OCI-LY7 (cell line): ENCODE measurements around the gene UBE2H. TPM values are rescaled to one million over a fixed set of nuclear protein-coding genes. Genes with fewer than 3 reads are reported as not detected.

Experiments used
- BruUV-seq: library from RNA; stranded (reverse); fragments of 400-500 nt; replicated peaks from 2 replicates; lab custom pipeline; 2021; lab: Mats Ljungman, UMichigan
- CTCF ChIA-PET: fragments of 300-600 bp; sonication (Branson Sonifier 250); formaldehyde crosslinking; loops from one replicate; lab custom pipeline; 2022; ENCODE audit warnings: antibody characterized with exemption; ENCODE audit not compliant: unreplicated experiment; lab: Charles Lee
- POLR2A ChIA-PET: fragments of 300-600 bp; sonication (Branson Sonifier 250); formaldehyde crosslinking; loops from one replicate; lab custom pipeline; 2022; ENCODE audit warnings: antibody characterized with exemption; lab: Charles Lee
- DNase-seq: peaks from one replicate; pipeline ENCODE4 v3.0.0-alpha.2; 2015; ENCODE audit warnings: low spot score
- H2AFZ ChIP-seq: fragments of 200-600 bp; sonication (generic), shearing (Covaris generic); 2 replicates; pipeline ENCODE4 v1.6.1; 2014; ENCODE audit warnings: mild to moderate bottlenecking, antibody characterized with exemption, low read length, moderate library complexity
- H3K27ac ChIP-seq: fragments of 200-600 bp; sonication (generic); 2 replicates; pipeline ENCODE4 v1.5.1; 2014; ENCODE audit warnings: mixed run types, low read depth, mild to moderate bottlenecking, moderate library complexity, low read length, inconsistent platforms; ENCODE audit not compliant: poor library complexity, severe bottlenecking
- H3K36me3 ChIP-seq: fragments of 200-600 bp; sonication (generic); 2 replicates; pipeline ENCODE4 v1.6.1; 2014; ENCODE audit warnings: mild to moderate bottlenecking, antibody characterized with exemption, low read length, moderate library complexity, mixed read lengths; ENCODE audit not compliant: insufficient read depth
- H3K4me1 ChIP-seq: fragments of 200-600 bp; sonication (generic); 2 replicates; pipeline ENCODE4 v1.5.1; 2014; ENCODE audit warnings: mild to moderate bottlenecking, low read length; ENCODE audit not compliant: insufficient read depth, poor library complexity, severe bottlenecking
- H3K4me2 ChIP-seq: fragments of 200-600 bp; sonication (generic); 2 replicates; pipeline ENCODE4 v1.6.1; 2014; ENCODE audit warnings: mild to moderate bottlenecking, low read length
- H3K4me3 ChIP-seq: fragments of 200-600 bp; sonication (generic); 2 replicates; pipeline ENCODE4 v1.5.1; 2014; ENCODE audit warnings: mild to moderate bottlenecking, low read depth, low read length; ENCODE audit not compliant: poor library complexity, severe bottlenecking
- H3K79me2 ChIP-seq: fragments of 200-600 bp; sonication (generic); 2 replicates; pipeline ENCODE4 v1.6.1; 2016; ENCODE audit warnings: low read depth, mild to moderate bottlenecking, low read length, moderate library complexity, mixed read lengths; ENCODE audit not compliant: insufficient read depth
- H3K9me2 ChIP-seq: fragments of 200-600 bp; sonication (generic); 2 replicates; pipeline ENCODE4 v1.6.1; 2016; ENCODE audit warnings: mild to moderate bottlenecking, low read length, mixed read lengths; ENCODE audit not compliant: insufficient read depth
- H3K9me3 ChIP-seq: fragments of 200-600 bp; sonication (generic); 2 replicates; pipeline ENCODE4 v1.6.1; 2014; ENCODE audit warnings: mild to moderate bottlenecking, mixed run types, low read length, mixed read lengths
- H4K20me1 ChIP-seq: fragments of 200-600 bp; sonication (generic); 2 replicates; pipeline ENCODE4 v1.6.1; 2014; ENCODE audit warnings: mild to moderate bottlenecking, antibody characterized with exemption, low read length, moderate library complexity, mixed read lengths; ENCODE audit not compliant: insufficient read depth
- EZH2phosphoT487 ChIP-seq: fragments of 200-600 bp; sonication (generic); IDR thresholded peaks from 2 replicates; pipeline ENCODE4 v1.6.1; 2018; ENCODE audit warnings: low read depth, borderline replicate concordance, mild to moderate bottlenecking, mixed run types, antibody characterized with exemption, low read length, moderate library complexity, mixed read lengths
- intact Hi-C: fragments of 100-400 bp; cut with micrococcal nuclease; formaldehyde crosslinking; loops from one replicate; pipeline ENCODE4 v1.10.0; 2022; ENCODE audit not compliant: unreplicated experiment
- total RNA-seq, 2 experiments: library from RNA; depleted of rRNA in 1 of 2; stranded (reverse); fragments of >200 nt in 1 of 2; shearing (Covaris generic) in 1 of 2; gene quantifications; 2 replicates each; pipeline ENCODE4 v1.2.3, GENCODE V29; 2014 to 2022
- TF ChIP-seq, protein P1 (sequence below): fragments of 200-600 bp; sonication (generic); conservative IDR thresholded peaks from 2 replicates; pipeline ENCODE4 v1.5.1; 2014; ENCODE audit warnings: mild to moderate bottlenecking, antibody characterized with exemption, low read length, moderate library complexity, mixed read lengths

UBE2H gene
- total RNA-seq, 2 experiments from 2014 or later: 12.7 to 35.3 TPM

DNA sequence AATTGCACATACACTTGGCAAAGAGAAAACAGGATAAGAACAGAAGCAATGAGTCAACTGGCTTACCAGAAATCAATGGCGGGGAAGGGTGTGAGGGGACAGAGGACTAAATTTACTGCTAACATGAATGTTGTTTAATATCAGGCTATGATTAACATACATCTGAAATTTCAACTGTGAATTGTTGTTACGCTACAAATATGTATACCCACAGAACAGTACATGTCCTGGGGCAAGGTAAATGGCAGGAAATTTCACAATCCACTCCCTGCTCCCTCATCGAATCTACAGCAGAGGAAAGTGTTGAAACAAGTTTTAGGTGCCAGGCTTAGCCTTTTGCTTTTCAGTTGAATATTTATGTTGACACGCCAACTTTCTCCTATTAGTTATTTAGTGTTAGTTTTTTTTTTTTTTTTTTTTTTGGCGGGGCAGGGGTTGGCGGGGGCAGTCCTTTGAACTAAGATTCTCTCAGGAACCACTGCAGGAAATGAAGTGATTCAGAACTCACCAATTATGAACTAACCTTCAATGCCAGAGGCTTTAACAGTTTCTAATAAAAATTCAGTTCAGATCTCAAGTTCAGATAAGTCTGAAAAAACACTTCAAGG, 99.0 kb downstream of the UBE2H start:
- TF ChIP-seq, protein P1, sequence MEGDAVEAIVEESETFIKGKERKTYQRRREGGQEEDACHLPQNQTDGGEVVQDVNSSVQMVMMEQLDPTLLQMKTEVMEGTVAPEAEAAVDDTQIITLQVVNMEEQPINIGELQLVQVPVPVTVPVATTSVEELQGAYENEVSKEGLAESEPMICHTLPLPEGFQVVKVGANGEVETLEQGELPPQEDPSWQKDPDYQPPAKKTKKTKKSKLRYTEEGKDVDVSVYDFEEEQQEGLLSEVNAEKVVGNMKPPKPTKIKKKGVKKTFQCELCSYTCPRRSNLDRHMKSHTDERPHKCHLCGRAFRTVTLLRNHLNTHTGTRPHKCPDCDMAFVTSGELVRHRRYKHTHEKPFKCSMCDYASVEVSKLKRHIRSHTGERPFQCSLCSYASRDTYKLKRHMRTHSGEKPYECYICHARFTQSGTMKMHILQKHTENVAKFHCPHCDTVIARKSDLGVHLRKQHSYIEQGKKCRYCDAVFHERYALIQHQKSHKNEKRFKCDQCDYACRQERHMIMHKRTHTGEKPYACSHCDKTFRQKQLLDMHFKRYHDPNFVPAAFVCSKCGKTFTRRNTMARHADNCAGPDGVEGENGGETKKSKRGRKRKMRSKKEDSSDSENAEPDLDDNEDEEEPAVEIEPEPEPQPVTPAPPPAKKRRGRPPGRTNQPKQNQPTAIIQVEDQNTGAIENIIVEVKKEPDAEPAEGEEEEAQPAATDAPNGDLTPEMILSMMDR: no peak
- no peak for TF ChIP-seq EZH2phosphoT487
- H3K4me3 ChIP-seq: no peak overlapping the region
- H3K79me2 ChIP-seq: no peaks in the 10 kb centered on the region
- no peaks in the 10 kb centered on the region for H3K4me1 ChIP-seq
- no peak for DNase-seq
- H4K20me1 ChIP-seq: 0 out of 2 replicates have a peak, but pooled peaks cover 2% of the 10 kb centered on the region
- CTCF ChIA-PET: no interaction called here
- no peaks in the 10 kb centered on the region for H3K9me3 ChIP-seq
- no peak overlapping the region for H3K27ac ChIP-seq
- POLR2A ChIA-PET: interaction anchor here (0.7 kb wide), 1 partner anchor 15 kb away, joined by 3 read pairs; no protein-coding TSS in a partner anchor
- BruUV-seq: no TSS peak
- H2AFZ ChIP-seq: no peak overlapping the region
- no peak overlapping the region for H3K4me2 ChIP-seq
- no peaks in the 10 kb centered on the region for H3K36me3 ChIP-seq
- intact Hi-C loops: no loop called here
- no peaks in the 10 kb centered on the region for H3K9me2 ChIP-seq

DNA sequence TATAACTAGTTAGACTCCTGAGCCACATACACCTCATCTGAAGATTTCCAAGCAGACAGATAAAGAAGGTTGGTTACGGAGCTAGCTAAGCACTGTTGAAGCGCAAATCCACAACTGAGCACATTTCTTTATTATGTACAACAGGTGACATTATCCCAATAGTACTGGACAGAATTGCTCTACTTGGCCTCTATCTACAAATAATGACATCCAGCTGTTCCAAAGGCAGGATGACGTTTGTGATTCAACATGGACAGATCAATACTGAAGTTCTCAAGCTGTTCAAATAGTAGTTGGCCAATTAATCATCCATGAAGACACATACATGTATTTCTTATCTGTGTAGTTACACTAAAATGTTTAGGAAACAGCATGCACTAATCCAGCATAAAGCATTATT, 101.0 kb downstream of the UBE2H start:
- no peaks in the 10 kb centered on the region for H3K79me2 ChIP-seq

More for the DNA sequence above, 101.0 kb downstream of the UBE2H start:
- H2AFZ ChIP-seq: no peak overlapping the region
- BruUV-seq: no TSS peak
- no peak overlapping the region for H3K4me3 ChIP-seq
- no peaks in the 10 kb centered on the region for H3K9me3 ChIP-seq
- no peak overlapping the region for H3K27ac ChIP-seq
- intact Hi-C loops: no loop called here
- H4K20me1 ChIP-seq: no peaks in the 10 kb centered on the region
- no peak overlapping the region for H3K4me2 ChIP-seq
- POLR2A ChIA-PET: interaction anchor here (0.8 to 1.0 kb wide), 2 partner anchors 14 to 180 kb away, joined by 3 to 4 read pairs; no protein-coding TSS in a partner anchor
- no peaks in the 10 kb centered on the region for H3K36me3 ChIP-seq
- H3K9me2 ChIP-seq: no peaks in the 10 kb centered on the region
- H3K4me1 ChIP-seq: no peaks in the 10 kb centered on the region
- CTCF ChIA-PET: no interaction called here
- no peak for TF ChIP-seq EZH2phosphoT487
- TF ChIP-seq, protein P1: no peak
- no peak for DNase-seq
